NCI-H345 (cell line): ENCODE measurements around the gene HELLS.
"Not testable (repeated sequence)": the region's sequence is repeated elsewhere in the genome, so short reads cannot be mapped to it uniquely, and the experiment has no call there.

Source experiments
- DNase-seq: peaks from one replicate; lab custom pipeline; 2025; lab: John Stamatoyannopoulos, UW

HELLS gene

GRCh38 chr10:94607111-94607510 is 61.5 kb downstream of the HELLS start:
- no peak for DNase-seq

DNA sequence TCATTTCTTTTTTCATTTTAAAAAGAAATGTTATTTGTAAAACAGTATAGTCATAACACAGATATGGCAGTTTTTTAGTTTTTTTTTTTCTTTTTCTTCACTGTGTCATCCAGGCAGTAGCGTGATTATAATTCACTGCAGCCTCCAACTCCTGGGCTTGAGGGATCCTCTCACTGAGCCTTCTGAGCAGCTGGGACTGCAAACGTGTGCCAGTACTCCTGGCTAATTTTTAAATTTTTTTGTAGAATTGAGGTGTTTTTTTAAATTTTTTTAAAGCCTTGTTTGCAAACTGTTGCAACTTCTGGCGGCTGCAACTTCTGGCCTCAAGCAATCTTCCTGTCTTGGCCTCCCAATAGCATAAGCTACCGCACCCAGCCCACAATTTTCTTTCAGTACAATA is 63.0 kb downstream of the HELLS start:
- DNase-seq, result no peak

DNA sequence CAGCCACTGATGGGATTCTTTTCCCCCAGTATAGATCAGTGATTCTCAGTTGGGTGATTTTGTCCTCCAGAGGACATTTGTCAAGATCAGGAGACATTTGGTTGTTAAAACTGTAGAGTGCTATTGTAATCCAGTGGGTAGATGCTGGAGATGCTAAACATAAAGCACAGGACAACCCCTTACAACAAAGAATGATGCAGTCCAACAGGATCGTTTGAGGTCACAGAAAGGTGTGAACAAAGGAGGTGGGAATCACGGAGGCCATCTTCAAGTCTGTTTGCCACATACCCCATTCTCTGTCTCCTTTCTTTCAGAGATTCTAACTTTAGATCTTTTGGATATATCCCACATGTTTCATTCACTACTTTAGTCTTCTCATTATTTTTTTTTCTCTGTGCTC is 69.0 kb downstream of the HELLS start:
- no peak for DNase-seq

DNA sequence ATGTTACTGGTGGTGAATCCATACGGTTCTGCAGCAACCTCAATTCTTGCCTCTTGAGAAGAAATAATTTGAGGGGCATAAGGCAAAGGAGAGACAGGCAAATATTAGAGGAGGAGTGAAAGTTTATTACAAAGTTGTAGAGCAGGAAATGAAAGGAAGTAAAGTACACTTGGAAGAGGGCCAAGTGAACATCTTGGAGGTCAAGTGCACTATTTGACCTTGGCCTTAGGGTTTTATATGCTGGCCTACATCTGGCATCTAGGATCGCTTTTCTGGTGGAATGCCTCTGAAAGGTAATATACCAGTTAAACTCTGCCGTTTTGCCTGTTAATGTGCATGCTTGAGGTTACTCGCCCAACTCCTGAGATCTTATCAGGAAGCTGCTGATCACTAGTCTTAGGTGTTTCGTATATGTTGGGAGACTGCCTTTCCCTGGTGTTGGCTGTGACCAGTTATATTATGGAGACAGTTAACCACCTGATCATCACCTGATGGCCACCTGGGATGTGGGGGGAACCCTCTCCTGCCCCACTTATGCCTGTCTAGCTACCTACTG is 71.9 kb downstream of the HELLS start:
- DNase-seq, result no peak

GRCh38 chr10:94622666-94623205 is 77.1 kb downstream of the HELLS start:
- DNase-seq, result no peak

DNA sequence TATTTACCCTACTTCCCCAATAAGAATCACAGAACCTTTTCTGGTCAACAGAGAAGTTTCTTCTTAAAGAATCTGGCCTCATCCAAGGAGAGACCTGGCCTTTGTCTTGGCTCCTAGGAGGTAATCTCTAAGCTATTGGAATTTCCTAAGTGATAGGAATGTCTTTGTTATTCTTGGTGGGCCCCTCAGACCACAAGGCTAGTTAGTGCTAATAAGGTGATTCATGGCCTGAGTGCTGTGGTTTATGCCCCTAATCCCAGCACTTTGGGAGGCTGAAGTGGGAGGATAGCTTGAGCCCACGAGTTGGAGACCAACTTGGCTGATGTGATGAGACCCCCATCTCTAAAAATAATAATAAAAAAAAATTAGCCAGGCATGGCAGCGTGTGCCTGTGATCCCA is 78.0 kb downstream of the HELLS start:
- no peak for DNase-seq

DNA sequence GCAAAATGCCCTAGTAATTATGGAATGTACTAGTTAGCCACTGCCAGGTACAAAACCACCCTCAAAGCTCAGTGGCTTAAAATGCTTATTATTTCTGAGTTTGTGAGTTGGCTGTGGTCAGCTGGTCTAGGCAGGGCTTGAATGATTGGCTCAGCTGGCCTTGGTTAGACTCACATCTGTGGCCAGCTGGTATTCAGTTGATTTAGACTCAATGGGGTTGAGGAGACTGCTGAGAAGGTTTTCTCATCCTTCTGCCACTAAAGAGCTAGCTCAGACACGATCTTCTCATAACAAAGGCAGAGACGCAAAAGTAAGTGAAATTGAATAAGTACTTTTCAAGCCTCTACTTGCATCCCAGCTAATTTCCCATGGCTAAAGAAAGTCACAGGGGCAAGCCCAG is 80.9 kb downstream of the HELLS start:
- DNase-seq, result no peak

DNA sequence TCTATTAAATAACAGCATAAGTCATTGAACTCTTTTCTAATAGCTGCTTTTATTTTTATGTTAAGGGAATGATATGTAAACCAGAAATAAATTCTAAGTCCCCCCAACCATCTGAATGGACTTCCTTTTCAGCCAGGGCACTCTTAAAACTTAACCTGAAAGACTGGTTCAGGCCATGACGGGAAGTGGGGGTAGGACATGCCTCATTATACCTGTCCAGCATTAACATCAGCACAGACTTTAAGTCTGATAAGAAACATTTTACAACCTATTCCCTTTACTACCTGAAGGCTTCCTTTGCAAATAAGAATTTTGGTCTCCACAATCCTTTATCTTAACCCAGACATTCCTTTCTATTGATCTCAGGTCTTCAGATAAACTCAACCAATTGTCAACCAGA is 81.9 kb downstream of the HELLS start:
- no peak for DNase-seq

DNA sequence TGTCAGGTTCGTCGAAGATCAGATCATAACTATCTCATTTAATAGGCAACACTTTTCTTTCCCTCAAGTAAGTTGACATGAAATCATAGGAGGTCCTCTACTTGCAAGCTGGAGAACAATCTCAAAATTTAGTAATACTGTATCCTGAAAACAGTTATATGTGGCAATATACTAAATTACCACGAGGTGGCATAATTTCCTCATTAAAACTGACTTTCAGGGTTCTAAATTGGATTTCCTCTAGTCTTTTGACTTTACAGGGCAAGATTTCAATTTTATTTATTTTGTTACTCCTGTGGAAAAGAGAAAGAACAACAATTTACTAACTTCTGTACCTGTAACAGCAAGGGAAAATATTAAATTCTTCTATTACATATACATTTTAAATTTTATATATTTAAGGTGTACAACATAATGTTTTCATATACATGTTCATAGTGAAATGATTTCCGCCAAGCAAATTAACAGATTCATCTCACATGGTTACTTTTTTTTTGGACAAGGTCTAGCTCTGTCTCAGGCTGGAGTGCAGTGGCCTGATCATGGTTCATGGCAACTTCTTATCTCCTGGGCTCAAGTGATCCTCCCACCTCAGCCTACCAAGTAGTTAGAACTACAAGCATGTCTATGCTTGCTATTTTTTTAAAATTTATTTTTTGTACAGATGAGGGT is 84.6 kb downstream of the HELLS start:
- peak; percentile 24 for DNase-seq

- DNase-seq, result no peak
These were observed 85.7 kb downstream of the HELLS start for GRCh38 chr10:94631077-94631875.

- no peak for DNase-seq
These were observed 87.4 kb downstream of the HELLS start for GRCh38 chr10:94632954-94633353.

GRCh38 chr10:94638097-94638496 is 92.5 kb downstream of the HELLS start:
- DNase-seq, result not testable (repeated sequence)

DNA sequence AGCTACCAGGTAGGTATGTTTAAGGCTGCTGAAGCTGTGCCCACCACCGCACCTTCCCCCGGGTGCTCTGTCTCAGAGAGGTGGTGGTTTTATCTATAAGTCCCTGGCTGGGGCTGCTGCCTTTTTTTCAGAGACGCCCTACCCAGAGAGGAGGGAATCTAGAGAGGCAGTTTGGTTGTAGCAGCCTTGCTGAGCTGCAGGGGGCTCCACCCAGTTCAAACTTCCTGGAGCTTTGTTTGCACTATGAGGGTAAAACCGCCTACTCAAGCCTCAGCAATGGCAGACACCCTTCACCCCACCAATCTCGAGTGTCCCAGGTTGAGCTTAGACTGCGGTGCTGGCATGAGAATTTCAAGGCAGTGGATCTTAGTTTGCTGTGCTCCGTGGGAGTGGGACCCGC is 94.3 kb downstream of the HELLS start:
- no peak for DNase-seq

DNA sequence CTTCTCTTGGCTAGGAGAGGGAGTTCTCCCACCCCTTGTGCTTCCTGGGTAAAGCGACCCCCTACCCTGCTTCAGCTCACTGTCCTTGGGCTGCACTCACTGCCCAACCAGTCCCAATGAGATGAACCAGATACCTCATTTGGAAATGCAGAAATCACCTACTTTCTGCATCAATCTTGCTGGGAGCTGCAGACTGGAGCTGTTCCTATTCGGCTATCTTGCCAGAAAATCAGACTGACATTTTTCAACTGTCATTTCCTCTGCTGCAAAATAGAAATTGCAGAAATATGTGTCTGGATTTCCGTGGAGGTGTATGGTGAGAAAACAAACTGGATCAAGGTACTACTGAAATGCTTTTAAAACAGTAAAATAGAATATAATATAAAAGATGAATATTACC is 95.0 kb downstream of the HELLS start:
- no peak for DNase-seq

- no peak for DNase-seq
These were observed 95.9 kb downstream of the HELLS start for GRCh38 chr10:94641480-94641879.

GRCh38 chr10:94644352-94644751 is 98.8 kb downstream of the HELLS start:
- DNase-seq, result no peak

GRCh38 chr10:94645285-94645684 is 99.7 kb downstream of the HELLS start:
- no peak for DNase-seq
